D721Med (cell line): ENCODE data around the gene VWA5B1.

Experiments used
- DNase-seq: peaks from one replicate; pipeline ENCODE4 v3.0.0; 2011; ENCODE audit warnings: low spot score; ENCODE audit not compliant: insufficient read length
- FAIRE-seq: peaks from 2 replicates; lab custom pipeline; 2011; peaks lifted over from hg19 to GRCh38; lab: Jason Lieb, UNC
- TF ChIP-seq, protein P1 (sequence below): IDR thresholded peaks from 2 replicates; pipeline ENCODE4 v1.5.1; 2012; ENCODE audit warnings: mild to moderate bottlenecking, control low read depth; ENCODE audit not compliant: insufficient read depth; ENCODE audit errors: missing control alignments

Gene VWA5B1

GRCh38 chr1:20399606-20400180 lies 109.0 kb downstream of the VWA5B1 start:
- no peak for DNase-seq
- no peak for FAIRE-seq

GRCh38 chr1:20400341-20401177 lies 109.9 kb downstream of the VWA5B1 start:
- TF ChIP-seq, protein P1, sequence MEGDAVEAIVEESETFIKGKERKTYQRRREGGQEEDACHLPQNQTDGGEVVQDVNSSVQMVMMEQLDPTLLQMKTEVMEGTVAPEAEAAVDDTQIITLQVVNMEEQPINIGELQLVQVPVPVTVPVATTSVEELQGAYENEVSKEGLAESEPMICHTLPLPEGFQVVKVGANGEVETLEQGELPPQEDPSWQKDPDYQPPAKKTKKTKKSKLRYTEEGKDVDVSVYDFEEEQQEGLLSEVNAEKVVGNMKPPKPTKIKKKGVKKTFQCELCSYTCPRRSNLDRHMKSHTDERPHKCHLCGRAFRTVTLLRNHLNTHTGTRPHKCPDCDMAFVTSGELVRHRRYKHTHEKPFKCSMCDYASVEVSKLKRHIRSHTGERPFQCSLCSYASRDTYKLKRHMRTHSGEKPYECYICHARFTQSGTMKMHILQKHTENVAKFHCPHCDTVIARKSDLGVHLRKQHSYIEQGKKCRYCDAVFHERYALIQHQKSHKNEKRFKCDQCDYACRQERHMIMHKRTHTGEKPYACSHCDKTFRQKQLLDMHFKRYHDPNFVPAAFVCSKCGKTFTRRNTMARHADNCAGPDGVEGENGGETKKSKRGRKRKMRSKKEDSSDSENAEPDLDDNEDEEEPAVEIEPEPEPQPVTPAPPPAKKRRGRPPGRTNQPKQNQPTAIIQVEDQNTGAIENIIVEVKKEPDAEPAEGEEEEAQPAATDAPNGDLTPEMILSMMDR = no peak
- FAIRE-seq (no peak), DNase-seq (no peak)

More at GRCh38 chr1:20399606-20400180, 109.0 kb downstream of the VWA5B1 start:
- TF ChIP-seq, protein P1 = no peak

DNA sequence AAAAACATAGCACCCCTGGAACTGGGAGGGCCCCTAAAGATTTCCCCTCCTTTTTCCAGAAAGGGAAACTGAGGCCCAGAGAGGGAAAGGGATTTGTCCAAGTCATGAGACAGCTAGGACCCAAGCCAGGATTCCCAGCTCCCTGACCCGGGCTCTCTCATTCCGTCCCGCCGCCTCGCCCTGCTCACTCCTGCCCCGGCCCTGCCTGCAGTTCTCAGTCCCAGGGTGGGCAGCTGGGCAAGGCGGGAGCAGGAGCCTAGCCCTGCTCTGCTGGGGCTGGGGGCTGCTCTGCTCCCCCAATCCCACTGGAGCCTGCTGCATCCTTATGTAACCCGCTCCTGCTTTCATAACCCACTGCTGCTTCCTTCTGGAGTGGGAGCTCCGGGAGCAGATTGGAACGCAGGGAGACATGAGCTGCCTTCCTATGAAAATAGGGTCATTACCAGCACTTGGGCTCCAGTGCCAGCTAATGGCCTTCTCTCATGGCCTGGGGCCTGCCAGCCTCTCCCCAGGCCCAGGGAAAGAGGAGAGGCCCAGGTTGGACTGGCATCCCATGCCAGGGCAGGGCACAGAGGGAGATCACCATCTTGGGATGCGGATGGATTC lies 110.8 kb downstream of the VWA5B1 start:
- no peak for FAIRE-seq
- DNase-seq = no peak
- TF ChIP-seq, protein P1 = no peak

DNA sequence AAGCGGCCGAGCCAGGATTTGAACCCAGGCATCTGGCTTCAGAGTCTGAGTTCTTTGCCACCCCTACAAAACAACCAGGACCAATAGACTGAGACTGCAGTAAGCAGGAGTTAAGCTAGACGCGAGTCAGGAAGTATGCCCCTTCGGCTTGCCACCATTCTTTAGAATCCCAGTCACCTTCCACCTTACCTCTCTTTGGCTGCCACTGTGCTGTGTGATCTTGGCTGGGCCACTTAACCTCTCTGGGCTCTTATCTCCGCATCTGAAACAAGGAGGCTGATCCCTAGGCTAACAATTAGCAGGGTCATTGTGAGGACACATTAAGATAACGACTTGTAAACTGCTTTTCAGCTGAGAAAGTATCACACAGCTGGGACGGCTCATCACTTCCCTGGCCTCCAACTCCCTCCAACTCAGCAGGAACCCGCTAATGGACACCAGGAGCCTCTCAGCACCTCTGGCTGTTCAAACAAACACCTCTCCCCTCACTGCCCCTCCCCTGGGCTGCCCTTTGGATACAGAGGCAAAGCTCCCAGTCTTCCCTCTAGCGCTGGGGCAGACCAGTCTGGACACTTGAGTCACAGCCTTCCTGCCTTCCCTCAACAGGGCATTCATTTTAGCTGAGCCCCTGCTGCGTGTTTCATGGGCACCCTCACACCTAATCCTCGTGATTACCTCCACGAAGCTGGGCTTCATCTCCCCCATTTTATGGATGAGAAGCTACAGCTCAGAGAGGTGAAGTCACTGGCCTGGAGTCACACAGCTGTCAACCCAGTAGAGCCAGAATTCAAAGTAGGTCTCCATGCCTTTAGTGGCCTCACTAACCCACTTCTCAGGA lies 112.1 kb downstream of the VWA5B1 start:
- TF ChIP-seq, protein P1 = no peak
- no peak for FAIRE-seq
- DNase-seq = no peak

- TF ChIP-seq, protein P1 = no peak
- FAIRE-seq = no peak
Observed at GRCh38 chr1:20403423-20404145, 112.9 kb downstream of the VWA5B1 start.

DNA sequence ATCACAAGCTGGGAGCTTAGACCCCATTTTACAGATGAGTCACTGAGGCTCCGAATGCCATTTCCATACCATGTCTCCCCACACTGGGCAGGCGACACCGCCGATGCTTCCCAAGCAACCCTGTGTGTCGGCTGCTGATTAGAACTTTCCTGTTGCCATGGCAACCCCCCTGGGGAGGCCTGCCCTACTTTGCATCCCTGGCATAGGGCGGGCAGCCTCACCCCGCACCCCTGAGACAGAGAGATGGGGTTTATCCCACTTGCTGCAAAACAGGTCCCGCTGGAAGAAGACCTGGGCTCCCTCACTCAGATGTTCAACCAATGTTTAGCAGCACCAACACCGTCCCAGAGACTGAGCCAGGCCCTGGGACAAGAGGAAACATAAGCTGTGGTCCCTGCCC lies 113.8 kb downstream of the VWA5B1 start:
- DNase-seq = no peak
- TF ChIP-seq, protein P1 = no peak
- no peak for FAIRE-seq

More at GRCh38 chr1:20403423-20404145, 112.9 kb downstream of the VWA5B1 start:
- DNase-seq = no peak
